ENCODE data around the gene DEGS2. TPM values are rescaled to one million over a fixed set of nuclear protein-coding genes. Genes with fewer than 3 reads are reported as not detected.

The DEGS2 gene
- total RNA-seq, 1 donor from 2014 or later = 2.5 TPM

- no peaks in the 10 kb centered on the region for H3K27me3 Mint-ChIP-seq
- no peak overlapping the region for H3K27ac Mint-ChIP-seq
- ChIA-PET POLR2A (no interaction called here), CTCF (interaction anchor here (2.2 kb wide), 1 partner anchor 48 kb away, joined by 21 read pairs; no protein-coding TSS in a partner anchor)
- ATAC-seq (ENCODE audit: low read depth) = no peak
- H3K4me1 Mint-ChIP-seq = peaks cover 29% of the 10 kb centered on the region
- DNase-seq = no peak
- no peak for TF ChIP-seq CTCF (IDR thresholded peaks at IDR 0.05)
- intact Hi-C loops (cut with micrococcal nuclease) = no loop called here
- no peaks in the 10 kb centered on the region for H3K9me3 Mint-ChIP-seq
- H3K4me3 Mint-ChIP-seq = no peak overlapping the region
- H3K36me3 Mint-ChIP-seq (ENCODE audit: low read depth) = peaks cover 37% of the 10 kb centered on the region
Observed at GRCh38 chr14:100144996-100145646, 14.3 kb downstream of the DEGS2 start.

- no peak overlapping the region for H3K27ac Mint-ChIP-seq
- POLR2A ChIA-PET = no interaction called here
- CTCF ChIA-PET = no interaction called here
- H3K9me3 Mint-ChIP-seq = no peaks in the 10 kb centered on the region
- TF ChIP-seq CTCF (IDR thresholded peaks at IDR 0.05) = no peak
- H3K4me1 Mint-ChIP-seq = peaks cover 29% of the 10 kb centered on the region
- no peaks in the 10 kb centered on the region for H3K27me3 Mint-ChIP-seq
- peaks cover 42% of the 10 kb centered on the region for H3K36me3 Mint-ChIP-seq (ENCODE audit: low read depth)
- DNase-seq (no peak), ATAC-seq (ENCODE audit: low read depth) (no peak)
- H3K4me3 Mint-ChIP-seq = no peak overlapping the region
- intact Hi-C loops (cut with micrococcal nuclease) = no loop called here
Observed at GRCh38 chr14:100144645-100144995, 14.8 kb downstream of the DEGS2 start.

DNA sequence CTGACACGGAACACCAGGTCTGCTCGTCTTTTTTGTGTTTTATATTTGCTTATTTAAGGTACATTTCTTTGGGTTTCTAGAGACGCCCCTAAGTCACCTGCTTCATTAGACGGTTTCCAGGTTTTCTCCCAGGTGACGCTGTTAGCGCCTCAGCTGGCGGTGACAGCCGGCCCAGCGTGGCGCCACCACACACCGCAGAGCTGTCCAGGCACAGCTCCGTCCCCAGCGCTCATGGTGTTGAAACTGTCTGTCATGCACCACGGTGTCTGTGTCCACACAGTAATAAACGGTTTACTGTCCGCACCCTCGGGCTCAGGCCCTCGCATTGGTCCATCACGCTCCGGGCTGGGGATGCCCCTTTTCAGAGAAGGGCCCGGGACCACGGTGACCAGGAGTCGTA lies 15.5 kb downstream of the DEGS2 start:
- H3K27ac Mint-ChIP-seq = no peak overlapping the region
- ChIA-PET CTCF (no interaction called here), POLR2A (no interaction called here)
- DNase-seq (no peak), ATAC-seq (ENCODE audit: low read depth) (no peak)
- no peaks in the 10 kb centered on the region for H3K27me3 Mint-ChIP-seq
- no peak for TF ChIP-seq CTCF (IDR thresholded peaks at IDR 0.05)
- H3K9me3 Mint-ChIP-seq = no peaks in the 10 kb centered on the region
- H3K4me3 Mint-ChIP-seq = no peak overlapping the region
- peaks cover 49% of the 10 kb centered on the region for H3K36me3 Mint-ChIP-seq (ENCODE audit: low read depth)
- peaks cover 29% of the 10 kb centered on the region for H3K4me1 Mint-ChIP-seq
- intact Hi-C loops (cut with micrococcal nuclease) = no loop called here

DNA sequence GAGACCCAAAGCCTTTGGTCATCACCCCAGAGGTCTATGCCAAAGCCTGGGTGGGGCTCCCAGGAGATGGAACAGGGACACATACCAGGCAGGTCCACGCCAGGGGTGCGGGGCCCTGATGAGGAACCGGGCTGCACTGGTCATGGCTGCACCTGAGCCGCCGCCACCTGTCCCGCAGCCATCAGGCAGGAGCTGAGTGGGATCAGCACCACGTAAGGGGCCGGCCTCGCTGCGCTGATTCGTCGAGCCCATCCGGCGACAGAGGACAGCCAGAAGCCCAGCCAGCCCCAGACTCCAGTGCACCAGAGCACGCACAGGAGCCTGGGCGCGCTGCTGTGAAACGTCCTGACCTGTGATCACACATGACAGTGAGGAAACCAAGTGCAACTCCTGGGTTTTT lies 15.9 kb downstream of the DEGS2 start:
- peaks cover 53% of the 10 kb centered on the region for H3K36me3 Mint-ChIP-seq (ENCODE audit: low read depth)
- H3K4me1 Mint-ChIP-seq = peaks cover 28% of the 10 kb centered on the region
- DNase-seq = no peak
- no peaks in the 10 kb centered on the region for H3K9me3 Mint-ChIP-seq
- ATAC-seq (ENCODE audit: low read depth) = no peak
- no peak overlapping the region for H3K4me3 Mint-ChIP-seq
- intact Hi-C loops (cut with micrococcal nuclease) = no loop called here
- CTCF ChIA-PET = no interaction called here
- no peak for TF ChIP-seq CTCF (IDR thresholded peaks at IDR 0.05)
- H3K27ac Mint-ChIP-seq = no peak overlapping the region
- POLR2A ChIA-PET = no interaction called here
- no peaks in the 10 kb centered on the region for H3K27me3 Mint-ChIP-seq

DNA sequence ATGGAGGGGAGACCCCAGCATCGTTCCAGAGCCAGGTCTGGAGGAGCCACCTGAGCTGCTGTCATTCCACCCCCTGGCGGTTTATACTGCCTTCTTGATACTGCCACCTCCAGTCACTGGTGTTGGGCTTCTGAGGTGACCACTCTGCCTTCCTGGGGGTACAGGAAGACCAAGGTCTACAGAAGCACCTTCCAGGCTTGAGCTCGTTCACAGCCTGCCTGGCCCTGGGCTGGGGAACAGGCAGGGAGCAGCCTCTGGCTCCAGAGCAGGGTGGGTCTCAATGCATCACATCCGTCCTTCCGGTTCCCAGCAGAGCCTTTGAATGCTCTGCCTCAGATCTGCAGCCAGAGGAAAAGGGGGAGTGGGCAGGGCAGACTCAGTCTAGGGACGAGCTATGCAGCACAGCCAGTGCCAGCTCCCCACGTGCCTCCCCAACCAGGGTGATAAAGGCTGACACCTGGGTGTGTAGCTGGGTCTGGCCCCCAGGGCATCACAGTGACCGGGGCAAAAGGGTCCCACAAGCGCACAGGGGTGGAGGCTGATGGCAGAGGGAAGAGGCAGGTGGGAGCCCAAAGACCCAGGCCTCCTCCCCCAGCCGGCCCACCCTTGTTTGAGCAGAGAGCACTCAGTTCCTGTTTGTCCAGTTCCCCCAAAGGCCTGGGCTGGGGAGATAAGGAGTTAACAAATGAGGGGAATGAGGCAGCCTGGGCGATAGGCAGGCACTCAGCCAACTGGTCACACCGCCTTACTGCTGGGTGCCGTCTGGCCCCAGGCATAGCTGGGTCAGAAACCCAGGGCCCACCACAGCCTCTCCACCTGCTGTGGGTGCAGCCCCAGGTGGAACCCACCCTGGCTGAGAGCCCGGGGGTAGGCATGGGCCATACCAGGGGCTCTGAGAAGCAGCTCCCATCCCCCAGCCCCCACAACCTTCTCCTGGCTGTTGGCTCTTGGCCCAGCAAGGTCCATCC lies 17.1 kb downstream of the DEGS2 start:
- ChIA-PET CTCF (no interaction called here), POLR2A (no interaction called here)
- intact Hi-C loops (cut with micrococcal nuclease) = no loop called here
- Mint-ChIP-seq H3K27ac (no peak overlapping the region), H3K36me3 (ENCODE audit: low read depth) (peaks cover 65% of the 10 kb centered on the region), H3K4me3 (no peak overlapping the region), H3K9me3 (no peaks in the 10 kb centered on the region), H3K4me1 (peaks cover 20% of the 10 kb centered on the region), H3K27me3 (no peaks in the 10 kb centered on the region)
- ATAC-seq (ENCODE audit: low read depth) = no peak
- TF ChIP-seq CTCF (IDR thresholded peaks at IDR 0.05) = no peak
- DNase-seq = no peak

Data from activated B cell treated with CpG ODN at 0.5 μM for 24 hours (primary cell).